Endothelial cell of umbilical vein (primary cell): ENCODE data around the gene LSMEM2.

Experiments
- EZH2 ChIP-seq: IDR thresholded peaks from 2 replicates; pipeline ENCODE4 v1.6.1; 2012; ENCODE audit warnings: borderline replicate concordance, low read depth, mild to moderate bottlenecking, moderate library complexity, low read length, inconsistent platforms; ENCODE audit not compliant: severe bottlenecking
- JUN ChIP-seq: IDR thresholded peaks from 2 replicates; pipeline ENCODE4 v1.6.1; 2011; ENCODE audit warnings: borderline replicate concordance, low read depth; ENCODE audit not compliant: insufficient read length, insufficient read depth
- MAX ChIP-seq: IDR thresholded peaks from 2 replicates; pipeline ENCODE4 v1.6.1; 2011; ENCODE audit not compliant: insufficient read depth, insufficient read length
- POLR2A ChIP-seq: IDR thresholded peaks from 2 replicates; pipeline ENCODE4 v1.6.1; 2012; ENCODE audit warnings: low read depth, mild to moderate bottlenecking, control low read depth, low read length
- POLR2AphosphoS5 ChIP-seq: IDR thresholded peaks from 2 replicates; pipeline ENCODE4 v1.6.1; 2012; ENCODE audit warnings: low read depth, mild to moderate bottlenecking, control low read depth, low read length, moderate library complexity; ENCODE audit not compliant: insufficient read depth
- TF ChIP-seq, protein P1 (sequence below), 2 donors: IDR thresholded peaks; 1 replicate in 1 of 2; 2 replicates in 1 of 2; pipeline ENCODE4 v1.5.1; 2011; ENCODE audit warnings: low read length in 2 of 2, mild to moderate bottlenecking in 2 of 2, moderate library complexity in 2 of 2, control low read depth in 1 of 2, inconsistent platforms in 1 of 2, low read depth in 1 of 2; ENCODE audit not compliant: insufficient read depth in 1 of 2; ENCODE audit errors: extremely low read depth in 1 of 2

DNA sequence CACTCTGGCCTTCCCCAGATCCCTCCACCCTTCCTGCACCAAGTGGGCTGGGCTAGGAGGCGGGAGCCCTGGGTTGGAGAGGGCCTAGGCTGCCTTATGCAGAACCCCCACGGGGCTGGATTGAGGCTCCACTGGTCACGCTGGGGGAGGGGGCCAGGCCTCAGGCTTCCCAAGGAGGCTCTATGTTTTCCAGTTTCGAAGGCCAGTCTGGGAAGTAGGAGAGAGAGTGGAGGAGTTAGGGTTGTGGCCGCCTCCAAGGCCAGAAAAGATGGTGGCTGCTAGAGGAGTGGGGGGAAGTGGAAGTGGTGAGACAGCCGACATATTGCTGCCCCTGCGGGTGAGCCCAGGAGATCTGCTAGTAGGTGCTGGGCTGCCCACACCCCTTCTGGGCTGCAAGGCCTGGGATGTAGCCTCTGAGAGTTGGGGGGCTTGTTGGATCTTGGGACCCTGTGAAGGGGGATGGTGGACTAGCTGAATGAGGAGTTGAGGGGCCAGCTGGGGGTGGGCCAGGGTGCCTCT is 41.7 kb upstream of the LSMEM2 start:
- TF ChIP-seq, protein P1, sequence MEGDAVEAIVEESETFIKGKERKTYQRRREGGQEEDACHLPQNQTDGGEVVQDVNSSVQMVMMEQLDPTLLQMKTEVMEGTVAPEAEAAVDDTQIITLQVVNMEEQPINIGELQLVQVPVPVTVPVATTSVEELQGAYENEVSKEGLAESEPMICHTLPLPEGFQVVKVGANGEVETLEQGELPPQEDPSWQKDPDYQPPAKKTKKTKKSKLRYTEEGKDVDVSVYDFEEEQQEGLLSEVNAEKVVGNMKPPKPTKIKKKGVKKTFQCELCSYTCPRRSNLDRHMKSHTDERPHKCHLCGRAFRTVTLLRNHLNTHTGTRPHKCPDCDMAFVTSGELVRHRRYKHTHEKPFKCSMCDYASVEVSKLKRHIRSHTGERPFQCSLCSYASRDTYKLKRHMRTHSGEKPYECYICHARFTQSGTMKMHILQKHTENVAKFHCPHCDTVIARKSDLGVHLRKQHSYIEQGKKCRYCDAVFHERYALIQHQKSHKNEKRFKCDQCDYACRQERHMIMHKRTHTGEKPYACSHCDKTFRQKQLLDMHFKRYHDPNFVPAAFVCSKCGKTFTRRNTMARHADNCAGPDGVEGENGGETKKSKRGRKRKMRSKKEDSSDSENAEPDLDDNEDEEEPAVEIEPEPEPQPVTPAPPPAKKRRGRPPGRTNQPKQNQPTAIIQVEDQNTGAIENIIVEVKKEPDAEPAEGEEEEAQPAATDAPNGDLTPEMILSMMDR (IDR thresholded peaks at IDR 0.05; ENCODE audit: extremely low read depth in 1 of 2, insufficient read depth in 1 of 2, low read depth in 1 of 2, low read length in 2 of 2): no peak
- TF ChIP-seq MAX (no peak), JUN (no peak), POLR2A (no peak), POLR2AphosphoS5 (no peak), EZH2 (no peak)
